ENCODE measurements around the gene F8.

F8 gene

GRCh38 chrX:155000841-155001240, 21.7 kb downstream of the F8 start:
- Histone ChIP-seq H3K4me3 (ENCODE audit: low read length) (no peak overlapping the region), H3K27me3 (ENCODE audit: insufficient read depth, low read length) (no peaks in the 10 kb centered on the region), H3K36me3 (ENCODE audit: insufficient read depth, low read depth, low read length) (no peaks in the 10 kb centered on the region), H3K9ac (ENCODE audit: low read depth, low read length) (no peak overlapping the region), H3K9me3 (ENCODE audit: insufficient read depth, low read depth, low read length) (no peaks in the 10 kb centered on the region), H3K4me1 (ENCODE audit: insufficient read depth, low read length) (no peaks in the 10 kb centered on the region), H3K27ac (ENCODE audit: low read length) (no peak overlapping the region)

- Histone ChIP-seq H3K27me3 (ENCODE audit: insufficient read depth, low read length) (no peaks in the 10 kb centered on the region), H3K4me1 (ENCODE audit: insufficient read depth, low read length) (no peaks in the 10 kb centered on the region), H3K27ac (ENCODE audit: low read length) (no peak overlapping the region), H3K9ac (ENCODE audit: low read depth, low read length) (no peak overlapping the region), H3K36me3 (ENCODE audit: insufficient read depth, low read depth, low read length) (no peaks in the 10 kb centered on the region), H3K4me3 (ENCODE audit: low read length) (no peak overlapping the region), H3K9me3 (ENCODE audit: insufficient read depth, low read depth, low read length) (no peaks in the 10 kb centered on the region)
These were observed 24.2 kb downstream of the F8 start for GRCh38 chrX:154998204-154998880.

DNA sequence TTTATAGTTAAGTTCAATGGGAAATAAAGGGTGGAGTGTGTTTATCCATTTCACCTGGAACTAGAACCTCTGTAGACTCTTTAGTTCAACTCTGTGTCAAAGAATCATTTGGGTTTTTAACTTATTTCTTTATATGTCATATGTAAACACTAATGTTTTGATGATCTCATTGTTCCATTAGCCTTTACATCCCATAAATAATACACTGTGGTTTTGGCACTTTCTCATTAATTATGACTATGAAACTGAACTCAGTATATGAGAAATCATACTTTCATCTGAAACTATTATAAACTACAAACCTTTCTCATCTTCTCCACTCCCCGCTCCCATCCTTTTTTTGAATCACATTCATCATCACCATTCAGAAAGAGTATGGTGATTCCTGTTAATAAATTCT, 31.0 kb downstream of the F8 start:
- H3K9ac ChIP-seq (ENCODE audit: low read depth, low read length): no peak overlapping the region
- no peaks in the 10 kb centered on the region for H3K9me3 ChIP-seq (ENCODE audit: insufficient read depth, low read depth, low read length)
- no peaks in the 10 kb centered on the region for H3K27me3 ChIP-seq (ENCODE audit: insufficient read depth, low read length)
- H3K4me1 ChIP-seq (ENCODE audit: insufficient read depth, low read length): no peaks in the 10 kb centered on the region
- no peak overlapping the region for H3K4me3 ChIP-seq (ENCODE audit: low read length)
- no peaks in the 10 kb centered on the region for H3K36me3 ChIP-seq (ENCODE audit: insufficient read depth, low read depth, low read length)
- no peak overlapping the region for H3K27ac ChIP-seq (ENCODE audit: low read length)

DNA sequence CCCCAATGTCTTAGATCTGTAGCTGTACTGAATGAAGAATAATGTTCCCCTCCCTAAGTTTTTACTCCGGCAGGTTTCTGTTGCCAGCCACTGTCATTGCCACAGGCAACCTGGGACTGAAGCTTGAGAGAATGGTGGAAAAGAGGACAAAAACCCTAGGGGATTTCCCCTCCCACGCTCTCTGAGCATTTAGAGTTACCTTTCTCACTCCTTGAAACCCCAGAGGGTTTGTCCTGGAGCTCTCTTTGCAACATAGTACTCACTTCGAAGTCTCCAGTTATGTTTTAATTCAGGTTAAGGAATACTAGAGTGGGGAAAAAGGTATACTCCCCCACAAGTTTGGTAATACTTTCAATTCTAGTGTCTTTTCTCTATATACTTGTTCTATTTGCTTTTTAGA, 31.5 kb downstream of the F8 start:
- no peak overlapping the region for H3K4me3 ChIP-seq (ENCODE audit: low read length)
- H3K9me3 ChIP-seq (ENCODE audit: insufficient read depth, low read depth, low read length): no peaks in the 10 kb centered on the region
- H3K4me1 ChIP-seq (ENCODE audit: insufficient read depth, low read length): no peaks in the 10 kb centered on the region
- H3K36me3 ChIP-seq (ENCODE audit: insufficient read depth, low read depth, low read length): no peaks in the 10 kb centered on the region
- H3K27me3 ChIP-seq (ENCODE audit: insufficient read depth, low read length): no peaks in the 10 kb centered on the region
- no peak overlapping the region for H3K9ac ChIP-seq (ENCODE audit: low read depth, low read length)
- H3K27ac ChIP-seq (ENCODE audit: low read length): no peak overlapping the region

- Histone ChIP-seq H3K9ac (ENCODE audit: low read depth, low read length) (no peak overlapping the region), H3K27me3 (ENCODE audit: insufficient read depth, low read length) (no peaks in the 10 kb centered on the region), H3K9me3 (ENCODE audit: insufficient read depth, low read depth, low read length) (no peaks in the 10 kb centered on the region), H3K4me3 (ENCODE audit: low read length) (no peak overlapping the region), H3K36me3 (ENCODE audit: insufficient read depth, low read depth, low read length) (no peaks in the 10 kb centered on the region), H3K27ac (ENCODE audit: low read length) (no peak overlapping the region), H3K4me1 (ENCODE audit: insufficient read depth, low read length) (no peaks in the 10 kb centered on the region)
These were observed 32.0 kb downstream of the F8 start for GRCh38 chrX:154990496-154990895.

DNA sequence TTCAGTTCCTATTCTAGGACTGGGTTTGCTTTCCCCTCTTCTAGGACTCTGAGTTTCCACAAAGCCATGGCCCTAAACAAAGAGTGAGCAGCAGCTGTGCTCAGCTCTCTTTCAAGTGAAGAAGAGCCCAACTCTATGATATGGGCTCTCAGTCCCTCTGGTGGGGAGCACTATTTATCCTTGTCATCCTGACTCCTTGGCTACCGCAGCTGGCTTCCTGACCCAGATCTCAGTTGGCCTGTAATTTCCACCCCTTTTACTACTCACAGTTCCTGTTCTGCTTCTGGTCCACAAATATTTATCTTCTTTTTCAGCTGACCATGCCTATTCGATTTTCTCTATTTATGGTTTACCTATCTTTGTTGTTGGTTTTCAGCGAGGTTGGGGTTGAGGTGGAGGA, 33.8 kb downstream of the F8 start:
- Histone ChIP-seq H3K36me3 (ENCODE audit: insufficient read depth, low read depth, low read length) (no peaks in the 10 kb centered on the region), H3K9ac (ENCODE audit: low read depth, low read length) (no peak overlapping the region), H3K4me3 (ENCODE audit: low read length) (no peak overlapping the region), H3K27ac (ENCODE audit: low read length) (no peak overlapping the region), H3K27me3 (ENCODE audit: insufficient read depth, low read length) (no peaks in the 10 kb centered on the region), H3K9me3 (ENCODE audit: insufficient read depth, low read depth, low read length) (no peaks in the 10 kb centered on the region), H3K4me1 (ENCODE audit: insufficient read depth, low read length) (no peaks in the 10 kb centered on the region)

- Histone ChIP-seq H3K4me1 (ENCODE audit: insufficient read depth, low read length) (no peaks in the 10 kb centered on the region), H3K9me3 (ENCODE audit: insufficient read depth, low read depth, low read length) (no peaks in the 10 kb centered on the region), H3K9ac (ENCODE audit: low read depth, low read length) (no peak overlapping the region), H3K27ac (ENCODE audit: low read length) (no peak overlapping the region), H3K4me3 (ENCODE audit: low read length) (no peak overlapping the region), H3K27me3 (ENCODE audit: insufficient read depth, low read length) (no peaks in the 10 kb centered on the region), H3K36me3 (ENCODE audit: insufficient read depth, low read depth, low read length) (no peaks in the 10 kb centered on the region)
These were observed 34.6 kb downstream of the F8 start for GRCh38 chrX:154987940-154988339.

- H3K27me3 ChIP-seq (ENCODE audit: insufficient read depth, low read length): no peaks in the 10 kb centered on the region
- H3K27ac ChIP-seq (ENCODE audit: low read length): no peak overlapping the region
- no peaks in the 10 kb centered on the region for H3K4me1 ChIP-seq (ENCODE audit: insufficient read depth, low read length)
- H3K4me3 ChIP-seq (ENCODE audit: low read length): no peak overlapping the region
- no peaks in the 10 kb centered on the region for H3K9me3 ChIP-seq (ENCODE audit: insufficient read depth, low read depth, low read length)
- H3K9ac ChIP-seq (ENCODE audit: low read depth, low read length): no peak overlapping the region
- no peaks in the 10 kb centered on the region for H3K36me3 ChIP-seq (ENCODE audit: insufficient read depth, low read depth, low read length)
These were observed 35.5 kb downstream of the F8 start for GRCh38 chrX:154986826-154987575.

DNA sequence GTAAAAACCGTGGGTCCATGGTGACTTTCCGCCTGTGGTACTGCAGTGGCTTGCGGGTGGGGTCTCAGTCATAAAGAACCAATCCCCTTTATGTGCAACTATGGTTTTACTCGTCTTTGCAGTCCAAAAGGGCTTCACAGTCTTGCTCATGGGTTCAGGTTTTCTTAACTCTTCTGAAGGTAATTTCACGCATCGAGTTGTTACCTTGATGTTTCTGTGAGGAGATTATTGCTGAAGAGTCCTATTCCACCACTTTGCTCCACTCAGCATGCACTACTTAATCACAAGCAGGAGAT, 41.5 kb downstream of the F8 start:
- Histone ChIP-seq H3K27ac (ENCODE audit: low read length) (no peak overlapping the region), H3K27me3 (ENCODE audit: insufficient read depth, low read length) (no peaks in the 10 kb centered on the region), H3K4me3 (ENCODE audit: low read length) (no peak overlapping the region), H3K9me3 (ENCODE audit: insufficient read depth, low read depth, low read length) (no peaks in the 10 kb centered on the region), H3K9ac (ENCODE audit: low read depth, low read length) (no peak overlapping the region), H3K36me3 (ENCODE audit: insufficient read depth, low read depth, low read length) (no peaks in the 10 kb centered on the region), H3K4me1 (ENCODE audit: insufficient read depth, low read length) (no peaks in the 10 kb centered on the region)

GRCh38 chrX:154980330-154981115, 42.0 kb downstream of the F8 start:
- H3K27me3 ChIP-seq (ENCODE audit: insufficient read depth, low read length): no peaks in the 10 kb centered on the region
- H3K9me3 ChIP-seq (ENCODE audit: insufficient read depth, low read depth, low read length): no peaks in the 10 kb centered on the region
- H3K4me1 ChIP-seq (ENCODE audit: insufficient read depth, low read length): no peaks in the 10 kb centered on the region
- no peak overlapping the region for H3K27ac ChIP-seq (ENCODE audit: low read length)
- no peak overlapping the region for H3K9ac ChIP-seq (ENCODE audit: low read depth, low read length)
- no peak overlapping the region for H3K4me3 ChIP-seq (ENCODE audit: low read length)
- no peaks in the 10 kb centered on the region for H3K36me3 ChIP-seq (ENCODE audit: insufficient read depth, low read depth, low read length)

DNA sequence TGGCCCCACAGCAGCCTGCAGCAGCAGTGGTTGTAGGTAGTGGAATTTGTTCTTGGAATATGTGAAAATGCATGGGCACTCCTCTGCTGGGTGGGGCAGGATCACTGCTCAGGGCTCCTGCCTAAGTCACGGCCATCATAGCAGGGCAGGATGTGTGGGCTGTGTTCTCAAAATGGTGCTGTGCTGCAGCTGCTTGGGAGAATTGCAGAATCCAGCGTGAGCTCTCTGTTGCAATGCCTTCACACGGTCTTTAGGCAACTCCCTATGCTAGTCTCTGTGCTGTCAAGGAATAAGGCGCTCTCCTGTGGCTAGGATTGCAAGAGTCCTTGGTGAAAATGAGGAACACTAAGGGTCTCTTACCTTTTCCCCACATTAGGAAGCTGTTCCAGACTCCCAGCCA, 42.9 kb downstream of the F8 start:
- Histone ChIP-seq H3K4me1 (ENCODE audit: insufficient read depth, low read length) (no peaks in the 10 kb centered on the region), H3K9me3 (ENCODE audit: insufficient read depth, low read depth, low read length) (no peaks in the 10 kb centered on the region), H3K27ac (ENCODE audit: low read length) (no peak overlapping the region), H3K4me3 (ENCODE audit: low read length) (no peak overlapping the region), H3K9ac (ENCODE audit: low read depth, low read length) (no peak overlapping the region), H3K27me3 (ENCODE audit: insufficient read depth, low read length) (no peaks in the 10 kb centered on the region), H3K36me3 (ENCODE audit: insufficient read depth, low read depth, low read length) (no peaks in the 10 kb centered on the region)

- Histone ChIP-seq H3K27ac (ENCODE audit: low read length) (no peak overlapping the region), H3K36me3 (ENCODE audit: insufficient read depth, low read depth, low read length) (no peaks in the 10 kb centered on the region), H3K4me1 (ENCODE audit: insufficient read depth, low read length) (no peaks in the 10 kb centered on the region), H3K9me3 (ENCODE audit: insufficient read depth, low read depth, low read length) (no peaks in the 10 kb centered on the region), H3K9ac (ENCODE audit: low read depth, low read length) (no peak overlapping the region), H3K27me3 (ENCODE audit: insufficient read depth, low read length) (no peaks in the 10 kb centered on the region), H3K4me3 (ENCODE audit: low read length) (no peak overlapping the region)
These were observed 54.2 kb downstream of the F8 start for GRCh38 chrX:154968353-154968752.

Data from iPS-20b (cell line).